ENCODE data around the gene CREM. TPM values are rescaled to one million over a fixed set of nuclear protein-coding genes. Genes with fewer than 3 reads are reported as not detected.

The CREM gene
- total RNA-seq, 1 experiment from 2014 or later: 24.7 TPM

DNA sequence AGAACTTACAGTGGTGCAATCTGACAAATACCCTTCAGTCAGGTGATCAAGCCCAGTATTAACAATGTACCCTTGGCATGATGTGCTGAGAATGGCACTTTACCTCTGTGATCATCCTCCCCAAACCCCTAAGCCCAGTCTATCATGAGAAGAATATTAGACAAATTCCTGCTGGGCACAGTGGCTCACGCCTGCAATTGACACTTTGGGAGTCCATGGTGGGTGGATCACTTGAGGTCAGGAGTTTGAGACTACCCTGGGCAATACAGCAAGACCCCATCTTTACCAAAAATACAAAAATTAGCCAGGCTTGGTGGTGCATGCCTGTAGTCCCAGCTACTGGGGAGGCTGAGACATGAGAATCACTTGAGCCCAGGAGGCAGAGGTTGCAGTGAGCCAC is 29.1 kb upstream of the CREM start:
- Histone ChIP-seq H3K4me3 (ENCODE audit: low read depth, low read length) (no peak overlapping the region), H3K27me3 (replicated peaks; ENCODE audit: control insufficient read depth, insufficient read depth, low read length) (no peaks in the 10 kb centered on the region), H3K9me3 (peaks cover 3% of the 10 kb centered on the region; the same call in 1 of the 2 replicates), H3K4me1 (peaks cover 8% of the 10 kb centered on the region; the same call in 1 of the 2 replicates), H3K36me3 (ENCODE audit: control insufficient read depth, insufficient read depth, low read length) (no peaks in the 10 kb centered on the region)
- ChIA-PET POLR2A (no interaction called here), CTCF (no interaction called here)
- no peak overlapping the region for H3K27ac Mint-ChIP-seq (ENCODE audit: unreplicated experiment)
- BruUV-seq (replicated peaks): no TSS peak
- H3K4me1 Mint-ChIP-seq (ENCODE audit: low read depth, unreplicated experiment): peaks cover 13% of the 10 kb centered on the region
- TF ChIP-seq, protein P1, sequence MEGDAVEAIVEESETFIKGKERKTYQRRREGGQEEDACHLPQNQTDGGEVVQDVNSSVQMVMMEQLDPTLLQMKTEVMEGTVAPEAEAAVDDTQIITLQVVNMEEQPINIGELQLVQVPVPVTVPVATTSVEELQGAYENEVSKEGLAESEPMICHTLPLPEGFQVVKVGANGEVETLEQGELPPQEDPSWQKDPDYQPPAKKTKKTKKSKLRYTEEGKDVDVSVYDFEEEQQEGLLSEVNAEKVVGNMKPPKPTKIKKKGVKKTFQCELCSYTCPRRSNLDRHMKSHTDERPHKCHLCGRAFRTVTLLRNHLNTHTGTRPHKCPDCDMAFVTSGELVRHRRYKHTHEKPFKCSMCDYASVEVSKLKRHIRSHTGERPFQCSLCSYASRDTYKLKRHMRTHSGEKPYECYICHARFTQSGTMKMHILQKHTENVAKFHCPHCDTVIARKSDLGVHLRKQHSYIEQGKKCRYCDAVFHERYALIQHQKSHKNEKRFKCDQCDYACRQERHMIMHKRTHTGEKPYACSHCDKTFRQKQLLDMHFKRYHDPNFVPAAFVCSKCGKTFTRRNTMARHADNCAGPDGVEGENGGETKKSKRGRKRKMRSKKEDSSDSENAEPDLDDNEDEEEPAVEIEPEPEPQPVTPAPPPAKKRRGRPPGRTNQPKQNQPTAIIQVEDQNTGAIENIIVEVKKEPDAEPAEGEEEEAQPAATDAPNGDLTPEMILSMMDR (IDR thresholded peaks at IDR 0.05; ENCODE audit: insufficient read depth in 1 of 2, low read depth in 1 of 2, low read length in 1 of 2, severe bottlenecking in 1 of 2, unreplicated experiment in 1 of 2): no peak
- DNase-seq: no peak
- H3K27me3 Mint-ChIP-seq (ENCODE audit: insufficient read depth, unreplicated experiment): peaks cover 8% of the 10 kb centered on the region
- intact Hi-C loops (cut with micrococcal nuclease; ENCODE audit: unreplicated experiment): no loop called here
- H3K9me3 Mint-ChIP-seq (ENCODE audit: unreplicated experiment): peaks cover 8% of the 10 kb centered on the region
- no peak overlapping the region for H3K4me3 Mint-ChIP-seq (ENCODE audit: unreplicated experiment)
- H3K36me3 Mint-ChIP-seq (ENCODE audit: insufficient read depth, unreplicated experiment): no peaks in the 10 kb centered on the region

DNA sequence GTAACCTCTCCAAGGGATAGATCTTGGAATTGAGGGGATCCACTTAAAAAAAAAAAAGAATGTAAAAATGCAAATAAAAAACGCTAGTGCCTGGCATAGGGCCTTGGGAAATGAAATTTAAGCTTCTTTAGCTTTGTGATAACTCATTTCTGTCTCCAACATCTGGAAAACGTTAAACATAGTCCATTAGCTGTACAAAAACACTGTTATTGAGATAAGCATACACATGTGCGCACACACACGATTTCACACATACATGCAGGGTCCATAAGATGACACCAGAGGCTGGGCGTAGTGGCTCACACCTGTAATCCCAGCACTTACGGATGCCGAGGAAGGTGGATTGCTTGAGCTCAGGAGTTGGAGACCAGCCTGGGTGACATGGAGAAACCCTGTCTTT is 22.8 kb upstream of the CREM start:
- TF ChIP-seq, protein P1 (IDR thresholded peaks at IDR 0.05; ENCODE audit: insufficient read depth in 1 of 2, low read depth in 1 of 2, low read length in 1 of 2, severe bottlenecking in 1 of 2, unreplicated experiment in 1 of 2): no peak
- Histone ChIP-seq H3K9me3 (no peaks in the 10 kb centered on the region), H3K36me3 (ENCODE audit: control insufficient read depth, insufficient read depth, low read length) (no peaks in the 10 kb centered on the region), H3K4me1 (no peaks in the 10 kb centered on the region), H3K4me3 (ENCODE audit: low read depth, low read length) (no peak overlapping the region), H3K27me3 (replicated peaks; ENCODE audit: control insufficient read depth, insufficient read depth, low read length) (no peaks in the 10 kb centered on the region; the same call in 1 of the 2 replicates)
- no peak for DNase-seq
- H3K9me3 Mint-ChIP-seq (ENCODE audit: unreplicated experiment): no peaks in the 10 kb centered on the region
- H3K4me3 Mint-ChIP-seq (ENCODE audit: unreplicated experiment): no peak overlapping the region
- CTCF ChIA-PET: interaction anchor here (0.5 kb wide), 1 partner anchor 41 kb away, joined by 4 read pairs; no protein-coding TSS in a partner anchor
- POLR2A ChIA-PET: no interaction called here
- BruUV-seq (replicated peaks): no TSS peak
- no peaks in the 10 kb centered on the region for H3K4me1 Mint-ChIP-seq (ENCODE audit: low read depth, unreplicated experiment)
- peaks cover 4% of the 10 kb centered on the region for H3K27me3 Mint-ChIP-seq (ENCODE audit: insufficient read depth, unreplicated experiment)
- H3K27ac Mint-ChIP-seq (ENCODE audit: unreplicated experiment): no peak overlapping the region
- no peaks in the 10 kb centered on the region for H3K36me3 Mint-ChIP-seq (ENCODE audit: insufficient read depth, unreplicated experiment)
- intact Hi-C loops (cut with micrococcal nuclease; ENCODE audit: unreplicated experiment): no loop called here

DNA sequence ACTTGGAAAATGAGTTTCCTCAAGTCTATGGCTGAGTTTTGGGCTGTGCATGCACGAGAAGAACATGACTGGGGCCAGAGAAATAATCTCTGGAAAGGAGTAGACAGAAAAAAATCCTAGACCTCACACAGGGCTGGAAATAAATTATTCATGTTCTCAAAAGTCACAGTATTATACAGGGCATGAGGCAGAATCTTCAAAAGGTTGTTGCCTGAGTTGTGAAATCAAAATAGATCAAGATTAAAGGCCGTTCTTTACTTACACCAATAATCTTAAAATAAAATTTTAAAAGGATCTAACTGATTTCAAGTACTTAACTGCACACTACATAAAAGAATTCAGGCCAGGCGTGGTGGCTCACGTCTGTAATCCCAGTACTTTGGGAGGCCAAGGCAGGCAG is 14.1 kb upstream of the CREM start:
- Mint-ChIP-seq H3K4me1 (ENCODE audit: low read depth, unreplicated experiment) (no peaks in the 10 kb centered on the region), H3K27ac (ENCODE audit: unreplicated experiment) (no peak overlapping the region), H3K36me3 (ENCODE audit: insufficient read depth, unreplicated experiment) (no peaks in the 10 kb centered on the region), H3K9me3 (ENCODE audit: unreplicated experiment) (no peaks in the 10 kb centered on the region), H3K27me3 (ENCODE audit: insufficient read depth, unreplicated experiment) (peaks cover 7% of the 10 kb centered on the region), H3K4me3 (ENCODE audit: unreplicated experiment) (no peak overlapping the region)
- DNase-seq: no peak
- H3K27me3 ChIP-seq (replicated peaks; ENCODE audit: control insufficient read depth, insufficient read depth, low read length): no peaks in the 10 kb centered on the region; the same call in 1 of the 2 replicates
- no TSS peak for BruUV-seq (replicated peaks)
- H3K4me1 ChIP-seq: no peaks in the 10 kb centered on the region
- TF ChIP-seq, protein P1 (IDR thresholded peaks at IDR 0.05; ENCODE audit: insufficient read depth in 1 of 2, low read depth in 1 of 2, low read length in 1 of 2, severe bottlenecking in 1 of 2, unreplicated experiment in 1 of 2): no peak
- H3K9me3 ChIP-seq: no peaks in the 10 kb centered on the region
- no peaks in the 10 kb centered on the region for H3K36me3 ChIP-seq (ENCODE audit: control insufficient read depth, insufficient read depth, low read length)
- H3K4me3 ChIP-seq (ENCODE audit: low read depth, low read length): no peak overlapping the region
- CTCF ChIA-PET: interaction anchor here (0.6 kb wide), 1 partner anchor 101 kb away, joined by 3 read pairs; no protein-coding TSS in a partner anchor
- POLR2A ChIA-PET: interaction anchor here (0.6 kb wide), 1 partner anchor 245 kb away, joined by 6 read pairs; no protein-coding TSS in a partner anchor
- intact Hi-C loops (cut with micrococcal nuclease; ENCODE audit: unreplicated experiment): no loop called here

Data from Caco-2 (cell line).